Posterior cingulate gyrus (tissue), 11 donors: ENCODE results near the gene SERPINA6.
"Not testable (repeated sequence)": the region's sequence is repeated elsewhere in the genome, so short reads cannot be mapped to it uniquely, and the experiment has no call there.

Experiments used
- DNase-seq, 10 donors: peaks; one replicate each; pipeline versions ENCODE4 v3.0.0 to v3.0.0-alpha.2; 2020 to 2021; ENCODE audit warnings: mixed read lengths in 3 of 10
- intact Hi-C: fragments of 100-400 bp; cut with DNase I; formaldehyde crosslinking; loops from one replicate; pipeline ENCODE4 v1.15.1; 2023

The SERPINA6 gene

GRCh38 chr14:94330857-94331256 is 7.7 kb upstream of the SERPINA6 start:
- DNase-seq, result no peak
- intact Hi-C loops, result no loop called here

GRCh38 chr14:94330432-94330831 is 7.3 kb upstream of the SERPINA6 start:
- intact Hi-C loops, result no loop called here
- no peak for DNase-seq

GRCh38 chr14:94329857-94330256 is 6.7 kb upstream of the SERPINA6 start:
- intact Hi-C loops, result no loop called here
- DNase-seq, result no peak

GRCh38 chr14:94328196-94328595 is 5.1 kb upstream of the SERPINA6 start:
- intact Hi-C loops, result no loop called here
- no peak for DNase-seq

- intact Hi-C loops, result no loop called here
- no peak for DNase-seq
Observed at GRCh38 chr14:94321421-94322271, 1.5 kb downstream of the SERPINA6 start.

- intact Hi-C loops, result no loop called here
- no peak for DNase-seq
Observed at GRCh38 chr14:94320243-94320642, 2.9 kb downstream of the SERPINA6 start.

GRCh38 chr14:94317259-94317658 is 5.9 kb downstream of the SERPINA6 start:
- intact Hi-C loops, result no loop called here
- no peak for DNase-seq

GRCh38 chr14:94316692-94317091 is 6.4 kb downstream of the SERPINA6 start:
- no peak for DNase-seq
- intact Hi-C loops, result no loop called here

GRCh38 chr14:94314890-94315289 is 8.2 kb downstream of the SERPINA6 start:
- intact Hi-C loops, result no loop called here
- DNase-seq, result no peak

GRCh38 chr14:94313991-94314655 is 9.0 kb downstream of the SERPINA6 start:
- DNase-seq, result no peak
- intact Hi-C loops, result no loop called here

- intact Hi-C loops, result no loop called here
- DNase-seq, result no peak
Observed at GRCh38 chr14:94312481-94313246, 10.5 kb downstream of the SERPINA6 start.

- intact Hi-C loops, result no loop called here
- no peak for DNase-seq
Observed at GRCh38 chr14:94310248-94310647, 12.9 kb downstream of the SERPINA6 start.

- intact Hi-C loops, result no loop called here
- no peak for DNase-seq
Observed at GRCh38 chr14:94309721-94310120, 13.4 kb downstream of the SERPINA6 start.

- intact Hi-C loops, result no loop called here
- DNase-seq, result no peak
Observed at GRCh38 chr14:94307410-94307992, 15.6 kb downstream of the SERPINA6 start.

- no peak for DNase-seq
- intact Hi-C loops, result no loop called here
Observed at GRCh38 chr14:94306047-94306978, 16.8 kb downstream of the SERPINA6 start.

- DNase-seq, result no peak
- intact Hi-C loops, result no loop called here
Observed at GRCh38 chr14:94305620-94306019, 17.5 kb downstream of the SERPINA6 start.

- intact Hi-C loops, result no loop called here
Observed at GRCh38 chr14:94304243-94304642, 18.9 kb downstream of the SERPINA6 start.

GRCh38 chr14:94303111-94303510 is 20.0 kb downstream of the SERPINA6 start:
- DNase-seq, result no peak
- intact Hi-C loops, result no loop called here

More at GRCh38 chr14:94304243-94304642, 18.9 kb downstream of the SERPINA6 start:
- DNase-seq, result no peak

- intact Hi-C loops, result no loop called here
- DNase-seq, result no peak
Observed at GRCh38 chr14:94298130-94298529, 25.0 kb downstream of the SERPINA6 start.

GRCh38 chr14:94296181-94296545 is 27.0 kb downstream of the SERPINA6 start:
- DNase-seq, intact Hi-C loops: not testable (repeated sequence)
